Activated T-cell treated with anti-CD3 and anti-CD28 coated beads for 48 hours (primary cell): ENCODE measurements around the gene NPHS1.

ENCODE experiments used
- DNase-seq: peaks from one replicate; pipeline ENCODE4 v3.0.0-alpha.2; 2020; ENCODE audit warnings: low read depth

The NPHS1 gene

GRCh38 chr19:35789195-35789977 is 62.9 kb downstream of the NPHS1 start:
- DNase-seq, result no peak

- no peak for DNase-seq
These were observed 63.9 kb downstream of the NPHS1 start for GRCh38 chr19:35788205-35788960.

GRCh38 chr19:35787227-35787799 is 65.0 kb downstream of the NPHS1 start:
- DNase-seq, result no peak

GRCh38 chr19:35786299-35787160 is 65.8 kb downstream of the NPHS1 start:
- no peak for DNase-seq

- DNase-seq, result no peak
These were observed 67.0 kb downstream of the NPHS1 start for GRCh38 chr19:35785339-35785627.

- DNase-seq, result no peak
These were observed 67.6 kb downstream of the NPHS1 start for GRCh38 chr19:35784503-35785338.

- no peak for DNase-seq
These were observed 68.6 kb downstream of the NPHS1 start for GRCh38 chr19:35783469-35784434.

- DNase-seq, result no peak
These were observed 69.7 kb downstream of the NPHS1 start for GRCh38 chr19:35782589-35782988.

- DNase-seq, result no peak
These were observed 70.7 kb downstream of the NPHS1 start for GRCh38 chr19:35781650-35782049.

GRCh38 chr19:35780717-35781116 is 71.6 kb downstream of the NPHS1 start:
- no peak for DNase-seq

GRCh38 chr19:35780058-35780457 is 72.2 kb downstream of the NPHS1 start:
- DNase-seq, result no peak

GRCh38 chr19:35779033-35779432 is 73.3 kb downstream of the NPHS1 start:
- DNase-seq, result no peak

- no peak for DNase-seq
These were observed 74.3 kb downstream of the NPHS1 start for GRCh38 chr19:35777961-35778360.

- DNase-seq, result no peak
These were observed 75.0 kb downstream of the NPHS1 start for GRCh38 chr19:35777086-35777841.

GRCh38 chr19:35776102-35776788 is 76.1 kb downstream of the NPHS1 start:
- no peak for DNase-seq
